ENCODE data around the gene TCHHL1. TPM values are rescaled to one million over a fixed set of nuclear protein-coding genes. Genes with fewer than 3 reads are reported as not detected.

The TCHHL1 gene
- total and polyA plus RNA-seq, 9 of the 15 experiments (the other 6 are each of a cell fraction or from before 2014, with no cell fraction given) = not detected

DNA sequence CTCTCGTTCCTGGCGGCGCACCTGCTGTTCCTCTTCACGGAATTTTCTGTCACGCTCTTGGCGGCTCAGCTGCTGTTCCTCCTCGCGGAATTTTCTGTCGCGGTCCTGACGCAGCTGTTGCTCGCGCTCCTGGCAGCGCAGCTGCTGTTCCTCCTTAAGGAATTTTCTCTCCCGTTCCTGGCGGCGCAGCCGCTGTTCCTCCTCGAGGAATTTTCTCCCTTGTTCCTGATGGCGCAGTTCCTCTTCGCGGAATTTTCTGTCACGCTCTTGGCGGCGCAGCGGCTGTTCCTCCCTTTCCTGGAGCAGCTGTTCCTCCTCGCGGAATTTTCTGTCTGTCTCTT lies 20.0 kb upstream of the TCHHL1 start:
- no peaks in the 10 kb centered on the region for H3K79me2 ChIP-seq (ENCODE audit: control insufficient read depth, insufficient read depth, low read length)
- no peaks in the 10 kb centered on the region for H4K20me1 ChIP-seq (replicated peaks; ENCODE audit: control insufficient read depth, insufficient read depth, low read length)
- H3K4me2 ChIP-seq (ENCODE audit: insufficient read depth, low read length) = no peak overlapping the region
- CTCF ChIA-PET (ENCODE audit: low intra/inter-chr PET ratio) = no interaction called here
- FAIRE-seq (no peak), DNase-seq (ENCODE audit: extremely low read depth in 1 of 4, low spot score in 3 of 4) (no peak), ATAC-seq (no peak)
- H2AFZ ChIP-seq (ENCODE audit: low read depth, low read length) = no peak overlapping the region
- no peaks in the 10 kb centered on the region for H3K36me3 ChIP-seq (ENCODE audit: control insufficient read depth, insufficient read depth, low read length)
- no peaks in the 10 kb centered on the region for H3K9me1 ChIP-seq (ENCODE audit: control insufficient read depth, insufficient read depth, low read length)
- peaks cover 0 to 14% of the 10 kb centered on the region in 2 experiments; a peak in 1 of 5 replicates for H3K4me1 ChIP-seq (replicated peaks in 1 of 2; ENCODE audit: control insufficient read depth in 2 of 2, insufficient read depth in 2 of 2, low read length in 2 of 2)
- in situ Hi-C loops (cut with MboI) (no loop called here), intact Hi-C loops (cut with micrococcal nuclease) (no loop called here)
- POLR2A ChIA-PET = no interaction called here
- H3K4me3 ChIP-seq = no peak overlapping the region
- no peak overlapping the region for H3K9ac ChIP-seq (ENCODE audit: insufficient read depth in 1 of 2, low read depth in 2 of 2, low read length in 2 of 2)
- H3K27ac ChIP-seq (ENCODE audit: extremely low read depth, low read depth, low read length) = no peak overlapping the region
- BruUV-seq (replicated peaks) = no TSS peak
- no peaks in the 10 kb centered on the region for H3K9me3 ChIP-seq (replicated peaks; ENCODE audit: control insufficient read depth, insufficient read depth, low read depth, low read length)
- peaks cover 11 to 57% of the 10 kb centered on the region in 2 experiments; a peak in 3 of 5 replicates for H3K27me3 ChIP-seq (ENCODE audit: control insufficient read depth in 2 of 2, insufficient read depth in 2 of 2, low read length in 2 of 2)
- 83% methylated on average over 21 of the region's 28 CpGs for WGBS (ENCODE audit: insufficient coverage, low coverage, missing lambda C conversion rate)
- TF ChIP-seq ZKSCAN3 (CRISPR knock-in tag; IDR thresholded peaks at IDR 0.05) (no peak), OTX1 (CRISPR knock-in tag; IDR thresholded peaks at IDR 0.05) (no peak), SLC30A9 (CRISPR knock-in tag; IDR thresholded peaks at IDR 0.05) (no peak), CCAR2 (IDR thresholded peaks at IDR 0.05; ENCODE audit: low read depth, low read length) (no peak)

DNA sequence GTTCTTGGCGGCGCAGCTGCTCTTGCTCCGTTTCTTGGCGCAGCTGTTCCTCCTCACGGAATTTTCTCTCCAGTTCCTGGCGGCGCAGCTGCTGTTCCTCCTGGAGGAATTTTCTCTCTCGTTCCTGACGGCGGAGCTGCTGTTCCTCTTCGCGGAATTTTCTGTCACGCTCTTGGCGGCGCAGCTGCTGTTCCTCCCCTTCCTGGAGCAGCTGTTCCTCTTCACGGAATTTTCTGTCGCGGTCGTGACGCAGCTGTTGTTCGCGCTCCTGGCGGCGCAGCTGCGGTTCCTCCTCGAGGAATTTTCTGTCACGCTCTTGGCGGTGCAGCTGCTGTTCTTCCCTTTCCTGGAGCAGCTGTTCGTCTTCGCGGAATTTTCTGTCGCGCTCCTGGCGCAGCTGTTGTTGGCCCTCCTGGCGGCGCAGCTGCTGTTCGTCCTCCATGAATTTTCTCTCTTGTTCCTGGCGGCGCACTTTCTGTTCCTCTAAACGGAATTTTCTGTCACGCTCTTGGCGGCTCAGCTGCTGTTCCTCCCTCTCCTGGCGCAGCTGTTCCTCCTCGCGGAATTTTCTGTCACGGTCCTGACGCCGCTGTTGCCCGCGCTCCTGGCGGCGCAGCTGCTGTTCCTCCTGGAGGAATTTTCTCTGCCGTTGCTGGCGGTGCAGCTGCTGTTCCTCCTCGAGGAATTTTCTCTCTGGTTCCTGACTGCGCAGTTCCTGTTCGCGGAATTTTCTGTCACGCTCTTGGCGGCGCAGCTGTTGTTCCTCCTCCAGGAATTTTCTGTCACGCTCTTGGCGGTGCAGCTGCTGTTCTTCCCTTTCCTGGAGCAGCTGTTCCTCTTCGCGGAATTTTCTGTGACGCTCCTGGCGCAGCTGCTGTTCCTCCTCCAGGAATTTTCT lies 19.4 kb upstream of the TCHHL1 start:
- CTCF ChIA-PET (ENCODE audit: low intra/inter-chr PET ratio) = no interaction called here
- FAIRE-seq (no peak), ATAC-seq (no peak), DNase-seq (ENCODE audit: extremely low read depth in 1 of 4, low spot score in 3 of 4) (no peak)
- no peaks in the 10 kb centered on the region for H4K20me1 ChIP-seq (replicated peaks; ENCODE audit: control insufficient read depth, insufficient read depth, low read length)
- in situ Hi-C loops (cut with MboI) (no loop called here), intact Hi-C loops (cut with micrococcal nuclease) (no loop called here)
- H3K36me3 ChIP-seq (ENCODE audit: control insufficient read depth, insufficient read depth, low read length) = no peaks in the 10 kb centered on the region
- H3K27ac ChIP-seq (ENCODE audit: extremely low read depth, low read depth, low read length) = no peak overlapping the region
- H3K9me1 ChIP-seq (ENCODE audit: control insufficient read depth, insufficient read depth, low read length) = no peaks in the 10 kb centered on the region
- no peak overlapping the region for H3K9ac ChIP-seq (ENCODE audit: insufficient read depth in 1 of 2, low read depth in 2 of 2, low read length in 2 of 2)
- H3K4me2 ChIP-seq (ENCODE audit: insufficient read depth, low read length) = no peak overlapping the region
- 55% methylated on average over 34 of the region's 67 CpGs for WGBS (ENCODE audit: insufficient coverage, low coverage, missing lambda C conversion rate)
- H3K4me1 ChIP-seq (replicated peaks in 1 of 2; ENCODE audit: control insufficient read depth in 2 of 2, insufficient read depth in 2 of 2, low read length in 2 of 2) = peaks cover 0 to 14% of the 10 kb centered on the region in 2 experiments; a peak in 1 of 5 replicates
- peaks cover 7 to 57% of the 10 kb centered on the region in 2 experiments; a peak in 3 of 5 replicates for H3K27me3 ChIP-seq (ENCODE audit: control insufficient read depth in 2 of 2, insufficient read depth in 2 of 2, low read length in 2 of 2)
- no peaks in the 10 kb centered on the region for H3K9me3 ChIP-seq (replicated peaks; ENCODE audit: control insufficient read depth, insufficient read depth, low read depth, low read length)
- no peak for TF ChIP-seq ZSCAN32 (CRISPR knock-in tag; IDR thresholded peaks at IDR 0.05)
- TF ChIP-seq, protein P1, sequence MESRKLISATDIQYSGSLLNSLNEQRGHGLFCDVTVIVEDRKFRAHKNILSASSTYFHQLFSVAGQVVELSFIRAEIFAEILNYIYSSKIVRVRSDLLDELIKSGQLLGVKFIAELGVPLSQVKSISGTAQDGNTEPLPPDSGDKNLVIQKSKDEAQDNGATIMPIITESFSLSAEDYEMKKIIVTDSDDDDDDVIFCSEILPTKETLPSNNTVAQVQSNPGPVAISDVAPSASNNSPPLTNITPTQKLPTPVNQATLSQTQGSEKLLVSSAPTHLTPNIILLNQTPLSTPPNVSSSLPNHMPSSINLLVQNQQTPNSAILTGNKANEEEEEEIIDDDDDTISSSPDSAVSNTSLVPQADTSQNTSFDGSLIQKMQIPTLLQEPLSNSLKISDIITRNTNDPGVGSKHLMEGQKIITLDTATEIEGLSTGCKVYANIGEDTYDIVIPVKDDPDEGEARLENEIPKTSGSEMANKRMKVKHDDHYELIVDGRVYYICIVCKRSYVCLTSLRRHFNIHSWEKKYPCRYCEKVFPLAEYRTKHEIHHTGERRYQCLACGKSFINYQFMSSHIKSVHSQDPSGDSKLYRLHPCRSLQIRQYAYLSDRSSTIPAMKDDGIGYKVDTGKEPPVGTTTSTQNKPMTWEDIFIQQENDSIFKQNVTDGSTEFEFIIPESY (CRISPR knock-in tag; IDR thresholded peaks at IDR 0.05) = 0 out of 2 replicates have a peak, but pooled peaks have one; percentile 13
- BruUV-seq (replicated peaks) = no TSS peak
- H2AFZ ChIP-seq (ENCODE audit: low read depth, low read length) = no peak overlapping the region
- POLR2A ChIA-PET = interaction anchor here (0.6 kb wide), 1 partner anchor 207 kb away, joined by 3 read pairs; no protein-coding TSS in a partner anchor
- H3K79me2 ChIP-seq (ENCODE audit: control insufficient read depth, insufficient read depth, low read length) = no peaks in the 10 kb centered on the region
- H3K4me3 ChIP-seq = no peak overlapping the region
